Liver (tissue), 3 donors: Measurements from ENCODE around the gene FA2H.

Source experiments
- ATF3 ChIP-seq: IDR thresholded peaks from 2 replicates; pipeline ENCODE4 v1.6.1; 2016; ENCODE audit warnings: antibody characterized with exemption
- CTCF ChIP-seq: fragments of 150-350 bp; IDR thresholded peaks from 2 replicates; pipeline ENCODE4 v1.5.1; 2017; ENCODE audit warnings: improper control_type of control experiment, low read depth, low read length; ENCODE audit not compliant: missing input control
- GABPA ChIP-seq, 2 donors: IDR thresholded peaks in 1 of 2; conservative IDR thresholded peaks in 1 of 2; 2 replicates each; pipeline ENCODE4 v1.6.1; 2016; ENCODE audit warnings: antibody characterized with exemption in 2 of 2, mild to moderate bottlenecking in 1 of 2, moderate library complexity in 1 of 2
- HNF4A ChIP-seq, 2 donors: conservative IDR thresholded peaks; 2 replicates each; pipeline ENCODE4 v1.6.1; 2016; ENCODE audit warnings: antibody characterized with exemption in 2 of 2, mild to moderate bottlenecking in 2 of 2
- RXRA ChIP-seq, 2 donors: IDR thresholded peaks; 2 replicates each; pipeline ENCODE4 v1.6.1; 2017 to 2018; ENCODE audit warnings: antibody characterized with exemption in 2 of 2, mild to moderate bottlenecking in 1 of 2
- SP1 ChIP-seq: IDR thresholded peaks from 2 replicates; pipeline ENCODE4 v1.6.1; 2018; ENCODE audit warnings: antibody characterized with exemption, mild to moderate bottlenecking
- TAF1 ChIP-seq: conservative IDR thresholded peaks from 2 replicates; pipeline ENCODE4 v1.6.1; 2016; ENCODE audit warnings: antibody characterized with exemption, mild to moderate bottlenecking
- ZBTB33 ChIP-seq: IDR thresholded peaks from 2 replicates; pipeline ENCODE4 v1.6.1; 2016; ENCODE audit warnings: antibody characterized with exemption
- TF ChIP-seq, protein P1 (sequence below): IDR thresholded peaks from 2 replicates; pipeline ENCODE4 v1.6.1; 2016; ENCODE audit warnings: antibody characterized with exemption, mild to moderate bottlenecking
- TF ChIP-seq, protein P2 (sequence below): IDR thresholded peaks from 2 replicates; pipeline ENCODE4 v1.6.1; 2016; ENCODE audit warnings: antibody characterized with exemption
- donor health status: healthy.
- donor health status: healthy.

- TF ChIP-seq CTCF (no peak), RXRA (IDR thresholded peaks at IDR 0.05) (no peak), SP1 (no peak), HNF4A (conservative IDR thresholded peaks at IDR 0.05) (no peak), ATF3 (no peak), GABPA (IDR thresholded peaks at IDR 0.05 in 1 of 2, conservative IDR thresholded peaks at IDR 0.05 in 1 of 2) (no peak), TAF1 (no peak), ZBTB33 (no peak)
- TF ChIP-seq, protein P1, sequence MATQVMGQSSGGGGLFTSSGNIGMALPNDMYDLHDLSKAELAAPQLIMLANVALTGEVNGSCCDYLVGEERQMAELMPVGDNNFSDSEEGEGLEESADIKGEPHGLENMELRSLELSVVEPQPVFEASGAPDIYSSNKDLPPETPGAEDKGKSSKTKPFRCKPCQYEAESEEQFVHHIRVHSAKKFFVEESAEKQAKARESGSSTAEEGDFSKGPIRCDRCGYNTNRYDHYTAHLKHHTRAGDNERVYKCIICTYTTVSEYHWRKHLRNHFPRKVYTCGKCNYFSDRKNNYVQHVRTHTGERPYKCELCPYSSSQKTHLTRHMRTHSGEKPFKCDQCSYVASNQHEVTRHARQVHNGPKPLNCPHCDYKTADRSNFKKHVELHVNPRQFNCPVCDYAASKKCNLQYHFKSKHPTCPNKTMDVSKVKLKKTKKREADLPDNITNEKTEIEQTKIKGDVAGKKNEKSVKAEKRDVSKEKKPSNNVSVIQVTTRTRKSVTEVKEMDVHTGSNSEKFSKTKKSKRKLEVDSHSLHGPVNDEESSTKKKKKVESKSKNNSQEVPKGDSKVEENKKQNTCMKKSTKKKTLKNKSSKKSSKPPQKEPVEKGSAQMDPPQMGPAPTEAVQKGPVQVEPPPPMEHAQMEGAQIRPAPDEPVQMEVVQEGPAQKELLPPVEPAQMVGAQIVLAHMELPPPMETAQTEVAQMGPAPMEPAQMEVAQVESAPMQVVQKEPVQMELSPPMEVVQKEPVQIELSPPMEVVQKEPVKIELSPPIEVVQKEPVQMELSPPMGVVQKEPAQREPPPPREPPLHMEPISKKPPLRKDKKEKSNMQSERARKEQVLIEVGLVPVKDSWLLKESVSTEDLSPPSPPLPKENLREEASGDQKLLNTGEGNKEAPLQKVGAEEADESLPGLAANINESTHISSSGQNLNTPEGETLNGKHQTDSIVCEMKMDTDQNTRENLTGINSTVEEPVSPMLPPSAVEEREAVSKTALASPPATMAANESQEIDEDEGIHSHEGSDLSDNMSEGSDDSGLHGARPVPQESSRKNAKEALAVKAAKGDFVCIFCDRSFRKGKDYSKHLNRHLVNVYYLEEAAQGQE = no peak
- TF ChIP-seq, protein P2, sequence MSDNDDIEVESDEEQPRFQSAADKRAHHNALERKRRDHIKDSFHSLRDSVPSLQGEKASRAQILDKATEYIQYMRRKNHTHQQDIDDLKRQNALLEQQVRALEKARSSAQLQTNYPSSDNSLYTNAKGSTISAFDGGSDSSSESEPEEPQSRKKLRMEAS = no peak
Observed at GRCh38 chr16:74742051-74742481, 32.6 kb downstream of the FA2H start.
